Kidney (tissue), 14 donors: ENCODE measurements around the gene SCN3A. TPM values are rescaled to one million over a fixed set of nuclear protein-coding genes. Genes with fewer than 3 reads are reported as not detected.

Source experiments
- DNase-seq, 5 donors: peaks; one replicate each; pipeline ENCODE4 v3.0.0-alpha.2; 2013 to 2020
- FAIRE-seq: peaks from 2 replicates; lab custom pipeline; 2012; peaks lifted over from hg19 to GRCh38; lab: Jason Lieb, UNC
- H3K27ac ChIP-seq, 2 donors: one replicate each; pipeline ENCODE4 v1.7.0; 2013; ENCODE audit warnings: low read depth in 2 of 2, low read length in 2 of 2, inconsistent platforms in 1 of 2
- H3K27me3 ChIP-seq: one replicate; pipeline ENCODE4 v1.7.1; 2013; ENCODE audit warnings: low read length, inconsistent platforms; ENCODE audit not compliant: control insufficient read depth, insufficient read depth
- H3K36me3 ChIP-seq, 3 donors: one replicate each; pipeline versions ENCODE4 v1.7.0 to v1.7.1; 2013; ENCODE audit warnings: low read length in 3 of 3, control low read depth in 1 of 3, inconsistent platforms in 1 of 3; ENCODE audit not compliant: insufficient read depth in 3 of 3, control insufficient read depth in 2 of 3
- H3K4me1 ChIP-seq, 3 donors: one replicate each; pipeline versions ENCODE4 v1.7.0 to v1.7.1; 2013; ENCODE audit warnings: low read length in 3 of 3, inconsistent platforms in 1 of 3, low read depth in 1 of 3; ENCODE audit not compliant: control insufficient read depth in 2 of 3, insufficient read depth in 2 of 3
- H3K4me3 ChIP-seq, 3 donors: one replicate each; pipeline versions ENCODE4 v1.7.0 to v1.8.1; 2013; ENCODE audit warnings: low read length in 3 of 3, control low read depth in 1 of 3, inconsistent platforms in 1 of 3
- H3K9ac ChIP-seq, 3 donors: one replicate each; pipeline versions ENCODE4 v1.7.0 to v1.7.1; 2013; ENCODE audit warnings: low read length in 3 of 3, control low read depth in 1 of 3, inconsistent platforms in 1 of 3
- H3K9me3 ChIP-seq, 3 donors: one replicate each; pipeline versions ENCODE4 v1.7.0 to v1.7.1; 2013; ENCODE audit warnings: low read length in 3 of 3, control low read depth in 1 of 3, inconsistent platforms in 1 of 3; ENCODE audit not compliant: control insufficient read depth in 2 of 3, insufficient read depth in 1 of 3
- CTCF ChIP-seq: IDR thresholded peaks from 3 replicates; pipeline ENCODE4 v1.5.1; 2012; ENCODE audit warnings: mild to moderate bottlenecking, moderate library complexity, borderline replicate concordance; ENCODE audit not compliant: insufficient read depth; ENCODE audit errors: extremely low read depth
- intact Hi-C: fragments of 100-400 bp; cut with DNase I; formaldehyde crosslinking; loops from one replicate; pipeline ENCODE4 v1.11.1; 2022
- polyA plus RNA-seq: library from polyadenylated mRNA; stranded (reverse); fragments of 350-450 nt; fragmentation: Illumina TruSeq; extraction: RNeasy Lipid Tissue Mini Kit (QIAGEN cat#74804); gene quantifications from one replicate; pipeline ENCODE4 v1.2.3, GENCODE V29; 2014; ENCODE audit warnings: low read depth, low replicate concordance; ENCODE audit not compliant: insufficient read depth
- total RNA-seq: library from RNA; stranded (reverse); fragmentation: NEBNext Ultra II Directional; extraction: Animal tissue kit (Norgen Biotek cat#: 25700); gene quantifications from one replicate; pipeline ENCODE4 v1.2.1, GENCODE V29; 2021
- donor health status: control.
- donor health status: control.
- donor health status: control.
- donor health status: control.
- donor health status: control.
- donor health status: DM: yes; HTN: yes; CAD: no.
- donor health status: Normal renal cell carcinoma (clear cell type).

SCN3A gene
- total and polyA plus RNA-seq, 2 donors from 2014 or later: 0.11 to 6.3 TPM

DNA sequence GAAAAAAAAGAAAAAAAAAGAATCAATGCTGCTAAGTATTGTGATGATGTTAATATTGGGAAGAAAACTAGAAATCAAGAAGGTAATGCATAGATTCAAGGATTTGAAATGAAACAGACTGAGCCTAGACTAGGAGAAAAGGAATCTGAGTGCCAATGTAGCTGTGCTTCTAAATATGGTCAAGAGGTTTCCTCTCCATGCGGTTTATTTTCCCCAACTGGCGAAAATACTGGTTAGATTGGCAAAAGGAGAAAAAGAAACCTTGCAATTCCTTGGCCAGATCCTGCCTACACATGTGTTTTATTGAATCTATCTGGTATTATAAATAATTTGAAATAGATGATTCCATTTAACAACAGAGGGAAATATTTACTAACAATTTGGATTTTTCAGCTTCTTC, 5.7 kb downstream of the SCN3A start:
- Histone ChIP-seq H3K9ac (no peak overlapping the region), H3K27me3 (no peaks in the 10 kb centered on the region), H3K4me1 (no peaks in the 10 kb centered on the region), H3K4me3 (no peak overlapping the region), H3K27ac (no peak overlapping the region), H3K36me3 (no peaks in the 10 kb centered on the region), H3K9me3 (no peaks in the 10 kb centered on the region)
- intact Hi-C loops: no loop called here
- FAIRE-seq (no peak), DNase-seq (no peak)
- no peak for TF ChIP-seq CTCF

GRCh38 chr2:165197346-165197745, 6.5 kb downstream of the SCN3A start:
- no peak for TF ChIP-seq CTCF
- no peak for DNase-seq
- no peaks in the 10 kb centered on the region for H3K4me1 ChIP-seq
- H3K27ac ChIP-seq: no peak overlapping the region
- no peak overlapping the region for H3K9ac ChIP-seq
- H3K36me3 ChIP-seq: no peaks in the 10 kb centered on the region
- intact Hi-C loops: no loop called here
- H3K4me3 ChIP-seq: no peak overlapping the region
- H3K9me3 ChIP-seq: no peaks in the 10 kb centered on the region
- no peaks in the 10 kb centered on the region for H3K27me3 ChIP-seq
- FAIRE-seq: no peak

- FAIRE-seq (no peak), DNase-seq (no peak)
- no peak for TF ChIP-seq CTCF
- H3K4me3 ChIP-seq: no peak overlapping the region
- H3K9me3 ChIP-seq: no peaks in the 10 kb centered on the region
- intact Hi-C loops: no loop called here
- no peaks in the 10 kb centered on the region for H3K27me3 ChIP-seq
- no peaks in the 10 kb centered on the region for H3K4me1 ChIP-seq
- H3K27ac ChIP-seq: no peak overlapping the region
- no peaks in the 10 kb centered on the region for H3K36me3 ChIP-seq
- H3K9ac ChIP-seq: no peak overlapping the region
These were observed 7.4 kb downstream of the SCN3A start for GRCh38 chr2:165196411-165196810.

GRCh38 chr2:165193178-165193777, 10.6 kb downstream of the SCN3A start:
- Histone ChIP-seq H3K27ac (no peak overlapping the region), H3K9ac (no peak overlapping the region), H3K4me1 (no peaks in the 10 kb centered on the region), H3K27me3 (no peaks in the 10 kb centered on the region), H3K4me3 (no peak overlapping the region), H3K36me3 (no peaks in the 10 kb centered on the region), H3K9me3 (no peaks in the 10 kb centered on the region)
- intact Hi-C loops: no loop called here
- FAIRE-seq: no peak
- DNase-seq: no peak
- no peak for TF ChIP-seq CTCF
